Naive thymus-derived CD4-positive, alpha-beta T cell (primary cell): Measurements from ENCODE around the gene NAP1L1. TPM values are rescaled to one million over a fixed set of nuclear protein-coding genes. Genes with fewer than 3 reads are reported as not detected.

Experiments
- ATAC-seq: fragments of 150-1000 bp; cut with Tn5 transposase; 2 replicates; pipeline ENCODE4 v1.10.0; 2021; ENCODE audit warnings: mild to moderate bottlenecking, moderate library complexity
- CTCF ChIA-PET: fragments of 350-600 bp; sonication (Branson Sonifier 250); formaldehyde crosslinking; loops from one replicate; lab custom pipeline; 2021; ENCODE audit warnings: antibody characterized with exemption; lab: Charles Lee
- POLR2A ChIA-PET: fragments of 350-600 bp; sonication (Branson Sonifier 250); formaldehyde crosslinking; loops from one replicate; lab custom pipeline; 2021; ENCODE audit warnings: antibody characterized with exemption, inconsistent platforms; lab: Charles Lee
- DNase-seq, 9 donors: peaks; one replicate each; pipeline versions ENCODE4 v3.0.0 to v3.0.0-alpha.2; 2020 to 2022; ENCODE audit warnings: mixed read lengths in 1 of 9
- H3K27ac ChIP-seq: one replicate; pipeline ENCODE4 v1.7.0; 2013; ENCODE audit warnings: mild to moderate bottlenecking, low read depth, low read length, moderate library complexity
- H3K27me3 ChIP-seq, 2 donors: one replicate each; pipeline ENCODE4 v1.7.0; 2013; ENCODE audit warnings: low read length in 2 of 2, mild to moderate bottlenecking in 2 of 2, moderate library complexity in 2 of 2; ENCODE audit not compliant: control insufficient read depth in 2 of 2, insufficient read depth in 2 of 2
- H3K36me3 ChIP-seq, 3 experiments: 1 replicate in 2 of 3; 2 replicates in 1 of 3; pipeline ENCODE4 v1.7.0; 2013; ENCODE audit warnings: low read length in 3 of 3, mild to moderate bottlenecking in 3 of 3, moderate library complexity in 1 of 3; ENCODE audit not compliant: insufficient read depth in 3 of 3, control insufficient read depth in 2 of 3
- H3K4me1 ChIP-seq, 2 donors: one replicate each; pipeline ENCODE4 v1.7.0; 2013; ENCODE audit warnings: low read length in 2 of 2, mild to moderate bottlenecking in 2 of 2, moderate library complexity in 1 of 2; ENCODE audit not compliant: control insufficient read depth in 2 of 2, insufficient read depth in 2 of 2
- H3K4me3 ChIP-seq: 2 replicates; pipeline ENCODE4 v1.7.0; 2013; ENCODE audit warnings: mild to moderate bottlenecking, low read length
- H3K9me3 ChIP-seq, 3 experiments: 1 replicate in 2 of 3; 2 replicates in 1 of 3; pipeline ENCODE4 v1.7.0; 2013; ENCODE audit warnings: low read length in 3 of 3; ENCODE audit not compliant: control insufficient read depth in 2 of 3
- H3K27ac Mint-ChIP-seq, 9 donors: one replicate each; pipeline ENCODE4 v1.8.0; 2020 to 2022; ENCODE audit warnings: mixed read lengths in 9 of 9, mild to moderate bottlenecking in 8 of 9, moderate library complexity in 5 of 9, inconsistent platforms in 2 of 9
- H3K27me3 Mint-ChIP-seq, 5 donors: one replicate each; pipeline ENCODE4 v1.8.0; 2021 to 2022; ENCODE audit warnings: mixed read lengths in 5 of 5, mild to moderate bottlenecking in 1 of 5
- H3K36me3 Mint-ChIP-seq, 5 donors: one replicate each; pipeline ENCODE4 v1.8.0; 2020 to 2022; ENCODE audit warnings: mixed read lengths in 5 of 5, mild to moderate bottlenecking in 3 of 5, inconsistent platforms in 1 of 5
- H3K4me1 Mint-ChIP-seq, 7 donors: one replicate each; pipeline ENCODE4 v1.8.0; 2020 to 2022; ENCODE audit warnings: mixed read lengths in 7 of 7, mild to moderate bottlenecking in 3 of 7, inconsistent platforms in 1 of 7
- H3K4me3 Mint-ChIP-seq, 10 donors: one replicate each; pipeline ENCODE4 v1.8.0; 2020 to 2022; ENCODE audit warnings: mild to moderate bottlenecking in 10 of 10, mixed read lengths in 10 of 10, moderate library complexity in 6 of 10, inconsistent platforms in 2 of 10
- H3K9me3 Mint-ChIP-seq, 11 donors: one replicate each; pipeline ENCODE4 v1.8.0; 2020 to 2022; ENCODE audit warnings: mixed read lengths in 11 of 11, mild to moderate bottlenecking in 4 of 11, inconsistent platforms in 1 of 11, moderate library complexity in 1 of 11
- intact Hi-C, 2 donors: fragments of 100-400 bp; cut with micrococcal nuclease; formaldehyde crosslinking; loops; one replicate each; pipeline ENCODE4 v1.15.1; 2023
- polyA plus RNA-seq, 2 donors: library from polyadenylated mRNA; unstranded; fragments of 300-500 nt; fragmentation: Illumina TruSeq; gene quantifications; one replicate each; pipeline ENCODE4 v1.2.3, GENCODE V29; 2021
- total RNA-seq, 6 experiments: library from RNA in 5 of 6; stranded (reverse) in 5 of 6; gene quantifications; 1 replicate in 5 of 6; 2 replicates in 1 of 6; pipeline ENCODE4 v1.2.3 and lab custom pipeline; 2021 to 2026

The NAP1L1 gene
- total and polyA plus RNA-seq, 7 experiments from 2014 or later = 172 to 862 (median 557) TPM

GRCh38 chr12:76047742-76048141 lies 36.7 kb downstream of the NAP1L1 start:
- no peaks in the 10 kb centered on the region for H3K4me1 Mint-ChIP-seq
- no peaks in the 10 kb centered on the region for H3K4me1 ChIP-seq
- H3K27me3 Mint-ChIP-seq = no peaks in the 10 kb centered on the region
- no peaks in the 10 kb centered on the region for H3K9me3 Mint-ChIP-seq
- H3K9me3 ChIP-seq = no peaks in the 10 kb centered on the region
- no peak overlapping the region for H3K4me3 ChIP-seq
- H3K27ac Mint-ChIP-seq = no peak overlapping the region
- DNase-seq = no peak
- intact Hi-C loops = no loop called here
- H3K4me3 Mint-ChIP-seq = no peak overlapping the region
- no peaks in the 10 kb centered on the region for H3K27me3 ChIP-seq
- H3K36me3 ChIP-seq = peaks cover 4 to 36% (median 13%) of the 10 kb centered on the region in 3 experiments
- no peak overlapping the region for H3K27ac ChIP-seq
- POLR2A ChIA-PET = interaction anchor here (0.7 kb wide), 1 partner anchor 716 kb away, joined by 3 read pairs; no protein-coding TSS in a partner anchor
- peaks cover 11 to 28% (median 26%) of the 10 kb centered on the region in 5 donors for H3K36me3 Mint-ChIP-seq
- ATAC-seq = no peak
- CTCF ChIA-PET = interaction anchor here (0.7 to 1.1 kb wide), 3 partner anchors 11 to 18 kb away, joined by 3 to 8 read pairs (median 3); partner anchors contain the start of gene PHLDA1

GRCh38 chr12:76047060-76047459 lies 37.4 kb downstream of the NAP1L1 start:
- Mint-ChIP-seq H3K27me3 (no peaks in the 10 kb centered on the region), H3K36me3 (peaks cover 5 to 24% (median 20%) of the 10 kb centered on the region in 5 donors), H3K27ac (no peak overlapping the region), H3K4me1 (peaks cover 0 to 5% (median 0%) of the 10 kb centered on the region in 7 donors), H3K4me3 (no peak overlapping the region), H3K9me3 (no peaks in the 10 kb centered on the region)
- no peaks in the 10 kb centered on the region for H3K4me1 ChIP-seq
- H3K4me3 ChIP-seq = no peak overlapping the region
- no peaks in the 10 kb centered on the region for H3K27me3 ChIP-seq
- no peak overlapping the region for H3K27ac ChIP-seq
- H3K9me3 ChIP-seq = no peaks in the 10 kb centered on the region
- POLR2A ChIA-PET = no interaction called here
- intact Hi-C loops = no loop called here
- ATAC-seq = no peak
- DNase-seq = no peak
- CTCF ChIA-PET = interaction anchor here (0.7 kb wide), 1 partner anchor 15 kb away, joined by 3 read pairs; the partner anchor contains the start of gene PHLDA1
- H3K36me3 ChIP-seq = peaks cover 0 to 30% (median 9%) of the 10 kb centered on the region in 3 experiments

DNA sequence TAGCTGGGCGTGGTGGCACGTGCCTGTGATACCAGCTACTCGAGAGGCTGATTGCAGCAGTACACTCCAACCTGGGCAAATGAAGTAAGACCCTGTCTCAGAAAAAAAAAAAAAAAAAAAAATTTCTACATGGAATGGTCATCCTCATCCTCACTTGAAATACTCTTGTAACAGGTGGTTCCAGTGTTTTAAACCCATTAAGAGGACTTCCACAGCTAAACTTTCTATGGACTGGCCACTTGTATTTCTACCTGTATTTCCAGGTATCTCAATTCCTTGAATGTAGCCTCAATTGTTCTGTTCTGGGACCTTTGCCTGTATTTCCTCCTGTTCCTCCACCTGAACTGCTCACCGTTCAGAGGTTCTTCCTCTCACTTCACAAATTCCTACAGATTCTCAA lies 41.1 kb downstream of the NAP1L1 start:
- no peaks in the 10 kb centered on the region for H3K9me3 Mint-ChIP-seq
- H3K27ac ChIP-seq = no peak overlapping the region
- ATAC-seq (no peak), DNase-seq (no peak)
- no peak overlapping the region for H3K4me3 Mint-ChIP-seq
- H3K36me3 Mint-ChIP-seq = peaks cover 0 to 11% (median 5%) of the 10 kb centered on the region in 5 donors
- no peaks in the 10 kb centered on the region for H3K4me1 ChIP-seq
- H3K4me1 Mint-ChIP-seq = peaks cover 0 to 5% (median 0%) of the 10 kb centered on the region in 7 donors
- H3K27me3 ChIP-seq = no peaks in the 10 kb centered on the region
- H3K9me3 ChIP-seq = no peaks in the 10 kb centered on the region
- intact Hi-C loops = no loop called here
- POLR2A ChIA-PET = no interaction called here
- CTCF ChIA-PET = no interaction called here
- no peaks in the 10 kb centered on the region for H3K27me3 Mint-ChIP-seq
- peaks cover 0 to 3% (median 0%) of the 10 kb centered on the region in 3 experiments for H3K36me3 ChIP-seq
- peak overlapping the region in 1 of 9 donors; percentile 70 for H3K27ac Mint-ChIP-seq
- no peak overlapping the region for H3K4me3 ChIP-seq

DNA sequence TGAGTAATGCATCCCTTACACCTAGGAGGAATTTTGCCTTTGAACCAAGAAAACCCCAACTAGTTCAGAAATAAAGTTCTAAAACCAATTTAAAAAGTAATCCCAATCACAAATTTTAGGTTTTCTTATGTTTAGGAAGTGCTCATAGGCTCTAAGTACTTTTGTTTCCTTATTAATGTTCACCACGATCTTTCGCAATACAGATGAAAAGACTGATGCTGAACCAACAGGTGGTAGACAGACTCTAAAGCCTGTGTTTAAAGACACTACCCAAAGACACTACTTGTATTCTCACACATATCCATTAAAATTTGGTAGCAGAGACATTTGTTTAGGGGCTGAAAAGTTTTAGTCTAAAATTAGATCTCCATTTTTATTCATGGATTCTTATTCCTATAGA lies 42.3 kb downstream of the NAP1L1 start:
- H3K36me3 Mint-ChIP-seq = peaks cover 0 to 11% (median 5%) of the 10 kb centered on the region in 5 donors
- H3K36me3 ChIP-seq = no peaks in the 10 kb centered on the region
- H3K4me1 Mint-ChIP-seq = peaks cover 2 to 8% (median 6%) of the 10 kb centered on the region in 7 donors
- POLR2A ChIA-PET = no interaction called here
- CTCF ChIA-PET = interaction anchor here (0.6 kb wide), 1 partner anchor 511 kb away, joined by 3 read pairs; no protein-coding TSS in a partner anchor
- no peaks in the 10 kb centered on the region for H3K27me3 ChIP-seq
- H3K27ac Mint-ChIP-seq = no peak overlapping the region
- H3K27ac ChIP-seq = no peak overlapping the region
- H3K4me1 ChIP-seq = no peaks in the 10 kb centered on the region
- ATAC-seq = no peak
- intact Hi-C loops = no loop called here
- no peaks in the 10 kb centered on the region for H3K9me3 ChIP-seq
- DNase-seq = no peak
- no peak overlapping the region for H3K4me3 Mint-ChIP-seq
- H3K4me3 ChIP-seq = no peak overlapping the region
- H3K9me3 Mint-ChIP-seq = no peaks in the 10 kb centered on the region
- no peaks in the 10 kb centered on the region for H3K27me3 Mint-ChIP-seq

DNA sequence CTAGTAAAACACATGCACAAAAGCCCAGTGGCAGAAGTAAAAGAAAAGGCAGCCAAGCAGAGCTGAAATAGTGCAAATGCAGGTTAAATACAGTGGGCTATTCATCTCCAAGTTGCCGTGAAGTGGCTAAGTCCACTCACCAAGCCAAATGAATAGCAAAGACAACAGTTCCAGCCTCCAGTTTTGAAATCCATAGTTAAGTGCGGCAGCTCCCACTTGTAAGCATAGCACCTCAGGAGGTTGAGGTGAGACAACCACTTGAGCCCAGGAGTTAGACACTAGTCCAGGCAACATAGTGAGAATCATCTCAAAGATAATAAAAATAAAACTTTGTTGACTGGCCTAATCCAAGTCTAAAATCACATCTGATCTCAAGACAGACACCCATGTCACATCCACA lies 43.1 kb downstream of the NAP1L1 start:
- Histone ChIP-seq H3K4me3 (no peak overlapping the region), H3K27me3 (no peaks in the 10 kb centered on the region), H3K36me3 (no peaks in the 10 kb centered on the region), H3K27ac (no peak overlapping the region), H3K9me3 (no peaks in the 10 kb centered on the region), H3K4me1 (no peaks in the 10 kb centered on the region)
- H3K36me3 Mint-ChIP-seq = peaks cover 0 to 5% (median 0%) of the 10 kb centered on the region in 5 donors
- no peak for DNase-seq
- POLR2A ChIA-PET = no interaction called here
- H3K9me3 Mint-ChIP-seq = no peaks in the 10 kb centered on the region
- no peaks in the 10 kb centered on the region for H3K27me3 Mint-ChIP-seq
- H3K4me3 Mint-ChIP-seq = no peak overlapping the region
- ATAC-seq = no peak
- no peak overlapping the region for H3K27ac Mint-ChIP-seq
- CTCF ChIA-PET = interaction anchor here (0.6 kb wide), 1 partner anchor 510 kb away, joined by 3 read pairs; no protein-coding TSS in a partner anchor
- intact Hi-C loops = no loop called here
- H3K4me1 Mint-ChIP-seq = peaks cover 2 to 9% (median 7%) of the 10 kb centered on the region in 7 donors

DNA sequence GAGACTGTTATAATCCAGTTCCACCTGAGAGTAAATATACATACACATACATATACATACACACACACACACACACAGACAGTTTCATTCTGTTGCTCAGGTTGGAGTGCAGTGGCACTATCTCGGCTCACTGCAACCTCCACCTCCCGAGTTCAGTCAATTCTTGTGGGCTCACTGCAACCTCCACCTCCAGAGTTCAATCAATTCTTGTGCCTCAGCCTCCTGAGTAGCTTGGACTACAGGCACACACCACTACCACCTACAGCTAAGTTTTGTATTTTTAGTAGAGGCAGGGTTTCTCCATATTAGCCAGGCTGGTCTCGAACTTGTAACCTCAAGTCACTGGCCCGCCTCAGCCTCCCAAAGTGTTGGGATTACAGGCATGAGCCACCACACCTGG lies 44.0 kb downstream of the NAP1L1 start:
- peaks cover 2 to 13% (median 7%) of the 10 kb centered on the region in 7 donors for H3K4me1 Mint-ChIP-seq
- ChIA-PET POLR2A (interaction anchor here (0.5 to 1.6 kb wide), 2 partner anchors 9 to 47 kb away, joined by 3 to 4 read pairs; partner anchors contain the start of gene PHLDA1), CTCF (interaction anchor here (1.0 to 2.0 kb wide), 3 partner anchors 227 to 649 kb away, joined by 3 to 8 read pairs (median 3); partner anchors contain the start of gene GLIPR1L2)
- H3K36me3 Mint-ChIP-seq = peaks cover 0 to 8% (median 0%) of the 10 kb centered on the region in 5 donors
- Histone ChIP-seq H3K4me3 (no peak overlapping the region), H3K9me3 (no peaks in the 10 kb centered on the region), H3K27me3 (no peaks in the 10 kb centered on the region), H3K4me1 (no peaks in the 10 kb centered on the region), H3K36me3 (no peaks in the 10 kb centered on the region), H3K27ac (no peak overlapping the region)
- H3K27ac Mint-ChIP-seq = peak overlapping the region in 2 of 9 donors; percentile 48 to 58
- intact Hi-C loops = no loop called here
- no peak overlapping the region for H3K4me3 Mint-ChIP-seq
- no peaks in the 10 kb centered on the region for H3K27me3 Mint-ChIP-seq
- H3K9me3 Mint-ChIP-seq = no peaks in the 10 kb centered on the region
- no peak for DNase-seq
- ATAC-seq = no peak
